ENCODE results near the gene CYB5A. TPM values are rescaled to one million over a fixed set of nuclear protein-coding genes. Genes with fewer than 3 reads are reported as not detected.
A peak's percentile ranks its signal among the peaks of the same experiment; 100 is the strongest.
"Not testable (repeated sequence)": the region's sequence is repeated elsewhere in the genome, so short reads cannot be mapped to it uniquely, and the experiment has no call there.

CYB5A gene
- total RNA-seq, 2 experiments from 2014 or later = 48.5 to 51.5 TPM

GRCh38 chr18:74286856-74287255 lies 4.9 kb downstream of the CYB5A start:
- no peaks in the 10 kb centered on the region for H3K27me3 Mint-ChIP-seq
- H3K27ac Mint-ChIP-seq = no peak overlapping the region
- H3K36me3 Mint-ChIP-seq = peaks cover 11% of the 10 kb centered on the region
- no peak for DNase-seq
- no peaks in the 10 kb centered on the region for H3K9me3 Mint-ChIP-seq
- no peak overlapping the region for H3K4me3 Mint-ChIP-seq
- H3K4me1 Mint-ChIP-seq = peaks cover 31% of the 10 kb centered on the region

GRCh38 chr18:74286106-74286855 lies 5.5 kb downstream of the CYB5A start:
- H3K4me3 Mint-ChIP-seq = no peak overlapping the region
- H3K27ac Mint-ChIP-seq = no peak overlapping the region
- H3K4me1 Mint-ChIP-seq = peaks cover 37% of the 10 kb centered on the region
- H3K27me3 Mint-ChIP-seq = no peaks in the 10 kb centered on the region
- H3K9me3 Mint-ChIP-seq = no peaks in the 10 kb centered on the region
- no peak for DNase-seq
- H3K36me3 Mint-ChIP-seq = peaks cover 12% of the 10 kb centered on the region

GRCh38 chr18:74285583-74285982 lies 6.2 kb downstream of the CYB5A start:
- not testable (repeated sequence) for DNase-seq, H3K9me3 Mint-ChIP-seq, H3K27ac Mint-ChIP-seq, H3K4me3 Mint-ChIP-seq, H3K27me3 Mint-ChIP-seq
- Mint-ChIP-seq H3K4me1 (peaks cover 38% of the 10 kb centered on the region), H3K36me3 (peaks cover 13% of the 10 kb centered on the region)

- Mint-ChIP-seq H3K9me3 (no peaks in the 10 kb centered on the region), H3K4me3 (no peak overlapping the region), H3K36me3 (peaks cover 11% of the 10 kb centered on the region), H3K4me1 (peaks cover 35% of the 10 kb centered on the region), H3K27me3 (no peaks in the 10 kb centered on the region), H3K27ac (no peak overlapping the region)
- no peak for DNase-seq
Observed at GRCh38 chr18:74284980-74285355, 6.8 kb downstream of the CYB5A start.

- H3K9me3 Mint-ChIP-seq = no peaks in the 10 kb centered on the region
- DNase-seq = no peak
- H3K4me1 Mint-ChIP-seq = peaks cover 35% of the 10 kb centered on the region
- H3K27me3 Mint-ChIP-seq = no peaks in the 10 kb centered on the region
- H3K36me3 Mint-ChIP-seq = peaks cover 11% of the 10 kb centered on the region
- no peak overlapping the region for H3K27ac Mint-ChIP-seq
- H3K4me3 Mint-ChIP-seq = no peak overlapping the region
Observed at GRCh38 chr18:74284191-74284979, 7.4 kb downstream of the CYB5A start.

GRCh38 chr18:74283646-74284045 lies 8.1 kb downstream of the CYB5A start:
- Mint-ChIP-seq H3K27ac (no peak overlapping the region), H3K36me3 (peaks cover 11% of the 10 kb centered on the region), H3K4me3 (no peak overlapping the region)

GRCh38 chr18:74282755-74283554 lies 8.8 kb downstream of the CYB5A start:
- DNase-seq = peak; percentile 12
- H3K27ac Mint-ChIP-seq = peak overlapping the region; percentile 34
- no peak overlapping the region for H3K4me3 Mint-ChIP-seq

More at GRCh38 chr18:74283646-74284045, 8.1 kb downstream of the CYB5A start:
- peaks cover 35% of the 10 kb centered on the region for H3K4me1 Mint-ChIP-seq
- no peak for DNase-seq
- H3K27me3 Mint-ChIP-seq = no peaks in the 10 kb centered on the region
- H3K9me3 Mint-ChIP-seq = no peaks in the 10 kb centered on the region

GRCh38 chr18:74281980-74282754 lies 9.6 kb downstream of the CYB5A start:
- no peak overlapping the region for H3K4me3 Mint-ChIP-seq
- DNase-seq = no peak
- no peaks in the 10 kb centered on the region for H3K27me3 Mint-ChIP-seq
- H3K4me1 Mint-ChIP-seq = peaks cover 29% of the 10 kb centered on the region
- H3K9me3 Mint-ChIP-seq = no peaks in the 10 kb centered on the region
- H3K27ac Mint-ChIP-seq = peak overlapping the region; percentile 34
- H3K36me3 Mint-ChIP-seq = peaks cover 11% of the 10 kb centered on the region

More at GRCh38 chr18:74282755-74283554, 8.8 kb downstream of the CYB5A start:
- Mint-ChIP-seq H3K36me3 (peaks cover 11% of the 10 kb centered on the region), H3K4me1 (peaks cover 30% of the 10 kb centered on the region), H3K27me3 (no peaks in the 10 kb centered on the region), H3K9me3 (no peaks in the 10 kb centered on the region)

GRCh38 chr18:74281011-74281979 lies 10.5 kb downstream of the CYB5A start:
- Mint-ChIP-seq H3K4me3 (no peak overlapping the region), H3K4me1 (peaks cover 30% of the 10 kb centered on the region), H3K9me3 (no peaks in the 10 kb centered on the region), H3K27me3 (no peaks in the 10 kb centered on the region), H3K36me3 (peaks cover 11% of the 10 kb centered on the region), H3K27ac (peak overlapping the region; percentile 34)
- DNase-seq = no peak

- Mint-ChIP-seq H3K36me3 (peaks cover 13% of the 10 kb centered on the region), H3K27ac (no peak overlapping the region), H3K9me3 (no peaks in the 10 kb centered on the region), H3K27me3 (no peaks in the 10 kb centered on the region), H3K4me1 (peaks cover 30% of the 10 kb centered on the region), H3K4me3 (no peak overlapping the region)
- DNase-seq = no peak
Observed at GRCh38 chr18:74278983-74279382, 12.8 kb downstream of the CYB5A start.

- H3K27ac Mint-ChIP-seq = no peak overlapping the region
- H3K27me3 Mint-ChIP-seq = no peaks in the 10 kb centered on the region
- peaks cover 23% of the 10 kb centered on the region for H3K4me1 Mint-ChIP-seq
Observed at GRCh38 chr18:74278058-74278457, 13.7 kb downstream of the CYB5A start.

GRCh38 chr18:74277296-74277695 lies 14.5 kb downstream of the CYB5A start:
- peaks cover 15% of the 10 kb centered on the region for H3K4me1 Mint-ChIP-seq
- no peak overlapping the region for H3K4me3 Mint-ChIP-seq
- H3K36me3 Mint-ChIP-seq = peaks cover 7% of the 10 kb centered on the region
- no peaks in the 10 kb centered on the region for H3K9me3 Mint-ChIP-seq
- no peak overlapping the region for H3K27ac Mint-ChIP-seq
- DNase-seq = no peak
- no peaks in the 10 kb centered on the region for H3K27me3 Mint-ChIP-seq

More at GRCh38 chr18:74278058-74278457, 13.7 kb downstream of the CYB5A start:
- Mint-ChIP-seq H3K4me3 (no peak overlapping the region), H3K36me3 (peaks cover 13% of the 10 kb centered on the region), H3K9me3 (no peaks in the 10 kb centered on the region)
- no peak for DNase-seq

- H3K9me3 Mint-ChIP-seq = no peaks in the 10 kb centered on the region
- peaks cover 9% of the 10 kb centered on the region for H3K4me1 Mint-ChIP-seq
- H3K36me3 Mint-ChIP-seq = peaks cover 5% of the 10 kb centered on the region
- H3K4me3 Mint-ChIP-seq = no peak overlapping the region
- H3K27ac Mint-ChIP-seq = no peak overlapping the region
- no peak for DNase-seq
- H3K27me3 Mint-ChIP-seq = no peaks in the 10 kb centered on the region
Observed at GRCh38 chr18:74276609-74277008, 15.2 kb downstream of the CYB5A start.

Data from activated naive CD8-positive, alpha-beta T cell treated with anti-CD3 and anti-CD28 coated beads for 36 hours (primary cell).